ENCODE data around the gene C1orf105.
"Not testable (repeated sequence)": the region's sequence is repeated elsewhere in the genome, so short reads cannot be mapped to it uniquely, and the experiment has no call there.

C1orf105 gene

GRCh38 chr1:172420385-172420784, at the start of gene C1orf105:
TSS of gene C1orf105 (plus strand) at chr1:172420685. CDS start at chr1:172420886, 201 bp downstream.
- DNase-seq: no peak

- DNase-seq: not testable (repeated sequence)
Measured at GRCh38 chr1:172371646-172372045, 48.8 kb upstream of the C1orf105 start.

- DNase-seq: no peak
Measured at GRCh38 chr1:172373864-172374263, 46.6 kb upstream of the C1orf105 start.

- DNase-seq: no peak
Measured at GRCh38 chr1:172375211-172375631, 45.3 kb upstream of the C1orf105 start.

- no peak for DNase-seq
Measured at GRCh38 chr1:172376431-172376830, 44.1 kb upstream of the C1orf105 start.

GRCh38 chr1:172377565-172377964, 42.9 kb upstream of the C1orf105 start:
- DNase-seq: no peak

- no peak for DNase-seq
Measured at GRCh38 chr1:172378109-172378760, 42.2 kb upstream of the C1orf105 start.

GRCh38 chr1:172380441-172381244, 39.8 kb upstream of the C1orf105 start:
- peak; percentile 62 for DNase-seq

- no peak for DNase-seq
Measured at GRCh38 chr1:172381946-172382345, 38.5 kb upstream of the C1orf105 start.

GRCh38 chr1:172382406-172382805, 38.1 kb upstream of the C1orf105 start:
- no peak for DNase-seq

- DNase-seq: no peak
Measured at GRCh38 chr1:172382990-172383389, 37.5 kb upstream of the C1orf105 start.

- no peak for DNase-seq
Measured at GRCh38 chr1:172383536-172383935, 36.9 kb upstream of the C1orf105 start.

GRCh38 chr1:172384656-172385055, 35.8 kb upstream of the C1orf105 start:
- DNase-seq: no peak

- DNase-seq: no peak
Measured at GRCh38 chr1:172386046-172386445, 34.4 kb upstream of the C1orf105 start.

GRCh38 chr1:172388490-172388889, 32.0 kb upstream of the C1orf105 start:
- DNase-seq: no peak

GRCh38 chr1:172390301-172390682, 30.2 kb upstream of the C1orf105 start:
- DNase-seq: no peak

- DNase-seq: no peak
Measured at GRCh38 chr1:172390683-172391551, 29.6 kb upstream of the C1orf105 start.

GRCh38 chr1:172391976-172392375, 28.5 kb upstream of the C1orf105 start:
- DNase-seq: no peak

- DNase-seq: no peak
Measured at GRCh38 chr1:172393354-172393753, 27.1 kb upstream of the C1orf105 start.

- DNase-seq: no peak
Measured at GRCh38 chr1:172394141-172394751, 26.2 kb upstream of the C1orf105 start.

- no peak for DNase-seq
Measured at GRCh38 chr1:172394811-172395210, 25.7 kb upstream of the C1orf105 start.

GRCh38 chr1:172395576-172395975, 24.9 kb upstream of the C1orf105 start:
- DNase-seq: no peak

- DNase-seq: no peak
Measured at GRCh38 chr1:172397221-172397620, 23.3 kb upstream of the C1orf105 start.
